Body of pancreas (tissue), 4 donors: ENCODE results near the gene NKX2-4. TPM values are rescaled to one million over a fixed set of nuclear protein-coding genes. Genes with fewer than 3 reads are reported as not detected.

Experiments used
- ATAC-seq: fragments of 150-250 bp; one replicate; pipeline ENCODE4 v1.9.1; 2016
- DNase-seq, 4 donors: peaks; one replicate each; pipeline ENCODE4 v3.0.0-alpha.2; 2019
- H3K27ac ChIP-seq, 4 donors: fragments of 200-600 bp; sonication (generic); 1 replicate in 3 of 4; 2 replicates in 1 of 4; pipeline versions ENCODE4 v1.5.1 to v1.6.1; 2016 to 2019; ENCODE audit warnings: mild to moderate bottlenecking in 1 of 4, mixed read lengths in 1 of 4, moderate library complexity in 1 of 4
- H3K27me3 ChIP-seq, 2 donors: fragments of 200-600 bp; sonication (generic); one replicate each; pipeline ENCODE4 v1.6.0; 2016; ENCODE audit warnings: mild to moderate bottlenecking in 1 of 2
- H3K36me3 ChIP-seq, 2 donors: fragments of 200-600 bp; sonication (generic); replicated peaks in 1 of 2; 2 replicates each; pipeline ENCODE4 v1.5.1; 2016; ENCODE audit warnings: low read depth in 2 of 2; ENCODE audit not compliant: insufficient read depth in 1 of 2
- H3K4me1 ChIP-seq: fragments of 200-600 bp; sonication (generic); one replicate; pipeline ENCODE4 v1.6.0; 2016
- H3K4me3 ChIP-seq, 2 donors: fragments of 200-600 bp; sonication (generic); 1 replicate in 1 of 2; 2 replicates in 1 of 2; pipeline ENCODE4 v1.5.1; 2016 to 2019
- H3K9me3 ChIP-seq, 3 donors: fragments of 200-600 bp; sonication (generic); 1 replicate in 2 of 3; 2 replicates in 1 of 3; pipeline ENCODE4 v1.5.1; 2016
- CTCF ChIP-seq, 7 experiments: fragments of 450-650 bp in 4 of 7; fragments of 200-600 bp in 3 of 7; sonication (generic) in 3 of 7; IDR thresholded peaks; one replicate each; pipeline ENCODE4 v1.5.1; 2016 to 2019; ENCODE audit warnings: antibody characterized with exemption in 7 of 7
- POLR2A ChIP-seq, 3 donors: fragments of 450-650 bp; IDR thresholded peaks; one replicate each; pipeline ENCODE4 v1.6.1; 2016; ENCODE audit warnings: antibody characterized with exemption in 3 of 3, mild to moderate bottlenecking in 2 of 3
- WGBS, 2 donors: methylation state at CpG; one replicate each; pipeline ENCODE4 v1.1.5; 2017; 5-methylcytosine and 5-hydroxymethylcytosine counted together
- intact Hi-C: fragments of 100-400 bp; cut with DNase I; formaldehyde crosslinking; loops from one replicate; pipeline ENCODE4 v1.15.1; 2023
- small RNA-seq: library from RNA; depleted of rRNA; stranded (forward); fragments of <200 nt; gene quantifications from one replicate; pipeline ENCODE3, GENCODE V24; 2016
- total RNA-seq, 2 donors: library from RNA; depleted of rRNA; stranded (reverse); fragments of >200 nt; gene quantifications; one replicate each; pipeline ENCODE4 v1.1.0, GENCODE V29; 2016

NKX2-4 gene
- total RNA-seq, 2 donors from 2014 or later, result not detected

GRCh38 chr20:21353236-21353635 is 44.1 kb downstream of the NKX2-4 start:
- peaks cover 0 to 18% of the 10 kb centered on the region in 2 donors for H3K36me3 ChIP-seq
- TF ChIP-seq CTCF (IDR thresholded peaks at IDR 0.05) (no peak), POLR2A (IDR thresholded peaks at IDR 0.05) (no peak)
- no peak overlapping the region for H3K27ac ChIP-seq
- H3K27me3 ChIP-seq, result no peaks in the 10 kb centered on the region
- DNase-seq, result no peak
- WGBS, 2 donors, result 95 to 100% methylated on average over 1 of the region's 1 CpG
- ATAC-seq, result no peak
- no peaks in the 10 kb centered on the region for H3K9me3 ChIP-seq
- intact Hi-C loops, result no loop called here
- no peak overlapping the region for H3K4me3 ChIP-seq
- no peaks in the 10 kb centered on the region for H3K4me1 ChIP-seq

GRCh38 chr20:21352703-21353102 is 44.6 kb downstream of the NKX2-4 start:
- no peak overlapping the region for H3K4me3 ChIP-seq
- H3K4me1 ChIP-seq, result no peaks in the 10 kb centered on the region
- no peaks in the 10 kb centered on the region for H3K27me3 ChIP-seq
- TF ChIP-seq POLR2A (IDR thresholded peaks at IDR 0.05), result no peak
- TF ChIP-seq CTCF (IDR thresholded peaks at IDR 0.05), result no peak
- H3K27ac ChIP-seq, result no peak overlapping the region
- intact Hi-C loops, result no loop called here
- no peaks in the 10 kb centered on the region for H3K9me3 ChIP-seq
- peaks cover 0 to 16% of the 10 kb centered on the region in 2 donors for H3K36me3 ChIP-seq
- DNase-seq (no peak), ATAC-seq (no peak)

Small RNA genes lying within 50 kb of the gene (small RNA-seq; reads per million reads assigned to genes)
- gene RN7SKP140, result not detected

Other genes with a start within 250 kb of the NKX2-4 start
- gene XRN2, start 94.2 kb downstream of the NKX2-4 start, total RNA-seq, result 10 to 100 TPM; 26.0 to 32.9 TPM
- gene NKX2-2, start 116.5 kb upstream of the NKX2-4 start, total RNA-seq, result 1 to 10 TPM; 3.1 to 9.6 TPM